Breast epithelium (tissue), 4 donors: ENCODE results near the gene LASP1NB.

Source experiments
- DNase-seq, 2 donors: peaks; one replicate each; pipeline ENCODE4 v3.0.0-alpha.2; 2019; ENCODE audit warnings: low spot score in 2 of 2
- H3K27ac ChIP-seq, 2 donors: fragments of 200-600 bp; sonication (generic) in 1 of 2; one replicate each; pipeline ENCODE4 v1.5.1; 2016 to 2019; ENCODE audit warnings: mild to moderate bottlenecking in 1 of 2
- H3K27me3 ChIP-seq, 2 donors: fragments of 200-600 bp; sonication (generic) in 1 of 2; one replicate each; pipeline versions ENCODE4 v1.5.1 to v1.6.0; 2017 to 2019; ENCODE audit warnings: control low read depth in 1 of 2, mild to moderate bottlenecking in 1 of 2
- H3K36me3 ChIP-seq: fragments of 200-600 bp; one replicate; pipeline ENCODE4 v1.5.1; 2019
- H3K4me1 ChIP-seq, 2 donors: fragments of 200-600 bp; sonication (generic); one replicate each; pipeline ENCODE4 v1.5.1; 2016 to 2019; ENCODE audit warnings: control low read depth in 1 of 2
- H3K4me3 ChIP-seq, 3 donors: fragments of 200-600 bp; sonication (generic); 1 replicate in 2 of 3; 2 replicates in 1 of 3; pipeline ENCODE4 v1.5.1; 2016 to 2019; ENCODE audit warnings: mild to moderate bottlenecking in 3 of 3, moderate library complexity in 2 of 3
- H3K9me3 ChIP-seq, 2 donors: fragments of 200-600 bp; sonication (generic) in 1 of 2; one replicate each; pipeline ENCODE4 v1.5.1; 2016 to 2019; ENCODE audit warnings: control low read depth in 1 of 2
- CTCF ChIP-seq, 3 donors: fragments of 450-650 bp; IDR thresholded peaks; one replicate each; pipeline ENCODE4 v1.5.1; 2016 to 2017; ENCODE audit warnings: antibody characterized with exemption in 3 of 3, mild to moderate bottlenecking in 3 of 3, moderate library complexity in 3 of 3
- POLR2A ChIP-seq: fragments of 450-650 bp; IDR thresholded peaks from one replicate; pipeline ENCODE4 v1.6.1; 2016; ENCODE audit warnings: antibody characterized with exemption, mild to moderate bottlenecking, moderate library complexity
- POLR2AphosphoS5 ChIP-seq, 3 donors: sonication (generic); formaldehyde crosslinking; IDR thresholded peaks; one replicate each; pipeline ENCODE4 v1.6.1; 2017; ENCODE audit warnings: antibody characterized with exemption in 3 of 3
- intact Hi-C: fragments of 100-400 bp; cut with DNase I; formaldehyde crosslinking; loops from one replicate; pipeline ENCODE4 v1.15.1; 2023; ENCODE audit warnings: low total_unique reads

LASP1NB gene

DNA sequence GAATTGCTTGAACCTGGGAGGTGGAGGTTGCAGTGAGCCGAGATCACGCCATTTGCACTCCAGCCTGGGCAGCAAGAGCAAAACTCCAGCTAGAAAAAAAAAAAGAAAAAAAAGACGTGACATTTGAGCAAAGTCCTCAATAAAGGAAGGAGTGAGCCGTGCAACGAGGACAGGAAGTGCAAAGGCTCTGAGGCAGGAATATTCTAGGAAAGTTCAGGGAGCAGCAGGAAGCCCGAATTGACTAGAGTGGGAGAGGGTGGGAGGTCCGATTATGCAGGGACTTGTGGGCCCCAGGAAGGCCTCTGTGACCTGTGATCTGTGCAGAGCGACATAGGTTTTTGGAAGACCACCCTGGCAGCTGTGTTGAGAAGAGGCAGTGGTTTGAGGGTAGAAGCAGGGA is 8.6 kb upstream of the LASP1NB start:
- H3K9me3 ChIP-seq, result no peaks in the 10 kb centered on the region
- H3K27me3 ChIP-seq, result no peaks in the 10 kb centered on the region
- no peak overlapping the region for H3K27ac ChIP-seq
- peak in 1 of 2 donors; percentile 5 for DNase-seq
- peaks cover 8% of the 10 kb centered on the region for H3K36me3 ChIP-seq
- intact Hi-C loops, result no loop called here
- TF ChIP-seq CTCF (IDR thresholded peaks at IDR 0.05) (no peak), POLR2A (no peak), POLR2AphosphoS5 (IDR thresholded peaks at IDR 0.05) (no peak)
- no peaks in the 10 kb centered on the region for H3K4me1 ChIP-seq
- no peak overlapping the region for H3K4me3 ChIP-seq

DNA sequence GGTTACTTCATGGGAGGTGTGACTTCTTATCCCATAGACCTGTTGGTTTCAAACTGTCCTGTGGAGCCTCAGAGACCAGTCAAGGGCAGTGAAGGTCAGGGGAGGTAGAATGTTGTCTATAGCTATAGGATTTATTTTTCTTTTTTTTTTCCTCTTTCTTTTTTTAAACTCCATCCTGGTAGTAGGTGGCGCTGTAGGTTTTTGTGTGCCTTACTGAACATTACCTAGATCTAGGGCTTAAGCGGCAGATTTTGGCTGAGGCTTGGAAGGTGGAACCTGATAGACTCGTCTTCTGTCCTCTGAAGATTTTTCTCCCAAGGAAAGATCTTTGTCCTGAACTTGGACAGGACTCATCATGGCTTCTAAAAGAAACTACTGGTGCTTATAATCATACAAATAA is 8.2 kb upstream of the LASP1NB start:
- Histone ChIP-seq H3K9me3 (no peaks in the 10 kb centered on the region), H3K27ac (no peak overlapping the region), H3K4me1 (no peaks in the 10 kb centered on the region), H3K36me3 (peaks cover 8% of the 10 kb centered on the region), H3K4me3 (no peak overlapping the region), H3K27me3 (no peaks in the 10 kb centered on the region)
- TF ChIP-seq POLR2AphosphoS5 (IDR thresholded peaks at IDR 0.05) (no peak), POLR2A (no peak), CTCF (IDR thresholded peaks at IDR 0.05) (no peak)
- no peak for DNase-seq
- intact Hi-C loops, result no loop called here

DNA sequence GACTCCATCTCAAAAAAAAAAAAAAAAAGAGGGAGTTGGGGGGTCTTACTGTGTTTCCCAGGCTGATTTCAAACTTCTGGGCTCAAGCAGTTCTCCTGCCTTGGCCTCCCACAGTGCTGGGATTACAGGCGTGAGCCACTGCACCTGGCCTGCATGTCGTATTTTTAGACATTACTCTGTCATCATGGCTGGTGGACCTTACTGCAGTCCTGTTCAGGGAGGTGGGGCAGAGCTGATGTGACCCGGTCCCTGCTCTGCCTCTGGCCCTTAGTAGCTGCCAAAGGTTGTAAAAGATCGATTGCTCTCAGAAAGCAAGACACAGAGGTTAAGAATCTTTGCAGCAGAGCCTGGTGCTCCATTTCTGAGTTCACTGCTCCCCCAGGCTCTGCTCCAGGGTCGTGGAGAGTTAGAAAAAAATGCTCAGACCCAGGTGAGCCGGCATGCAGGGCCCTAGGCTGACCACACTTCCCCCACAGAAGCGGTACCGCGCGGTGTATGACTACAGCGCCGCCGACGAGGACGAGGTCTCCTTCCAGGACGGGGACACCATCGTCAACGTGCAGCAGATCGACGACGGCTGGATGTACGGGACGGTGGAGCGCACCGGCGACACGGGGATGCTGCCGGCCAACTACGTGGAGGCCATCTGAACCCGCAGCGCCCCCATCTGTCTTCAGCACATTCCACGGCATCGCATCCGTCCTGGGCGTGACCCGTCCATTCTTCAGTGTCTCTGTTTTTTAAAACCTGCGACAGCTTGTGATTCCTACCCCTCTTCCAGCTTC is 7.1 kb upstream of the LASP1NB start:
- Histone ChIP-seq H3K27me3 (no peaks in the 10 kb centered on the region), H3K9me3 (no peaks in the 10 kb centered on the region), H3K36me3 (peaks cover 8% of the 10 kb centered on the region), H3K4me1 (no peaks in the 10 kb centered on the region), H3K4me3 (no peak overlapping the region), H3K27ac (no peak overlapping the region)
- peak; percentile 7 to 50 for DNase-seq
- no peak for TF ChIP-seq POLR2AphosphoS5 (IDR thresholded peaks at IDR 0.05)
- no peak for TF ChIP-seq POLR2A
- TF ChIP-seq CTCF (IDR thresholded peaks at IDR 0.05), result no peak
- intact Hi-C loops, result no loop called here

GRCh38 chr17:38918916-38919315 is 6.5 kb upstream of the LASP1NB start:
- H3K27me3 ChIP-seq, result no peaks in the 10 kb centered on the region
- peak; percentile 7 to 20 for DNase-seq
- H3K4me1 ChIP-seq, result no peaks in the 10 kb centered on the region
- peaks cover 8% of the 10 kb centered on the region for H3K36me3 ChIP-seq
- no peaks in the 10 kb centered on the region for H3K9me3 ChIP-seq
- H3K27ac ChIP-seq, result peak overlapping the region in 1 of 2 donors; percentile 68
- intact Hi-C loops, result no loop called here
- TF ChIP-seq CTCF (IDR thresholded peaks at IDR 0.05) (no peak), POLR2AphosphoS5 (IDR thresholded peaks at IDR 0.05) (no peak), POLR2A (no peak)
- H3K4me3 ChIP-seq, result no peak overlapping the region

- intact Hi-C loops, result no loop called here
- TF ChIP-seq POLR2A (no peak), POLR2AphosphoS5 (IDR thresholded peaks at IDR 0.05) (no peak), CTCF (IDR thresholded peaks at IDR 0.05) (no peak)
- Histone ChIP-seq H3K9me3 (no peaks in the 10 kb centered on the region), H3K36me3 (peaks cover 8% of the 10 kb centered on the region), H3K27ac (peak overlapping the region in 1 of 2 donors; percentile 68), H3K27me3 (no peaks in the 10 kb centered on the region), H3K4me1 (no peaks in the 10 kb centered on the region), H3K4me3 (no peak overlapping the region)
- peak; percentile 9 to 30 for DNase-seq
Measured at GRCh38 chr17:38919316-38920078, 5.9 kb upstream of the LASP1NB start.
